Mucosa of stomach (tissue), 1 donor: ENCODE results near the gene ZCWPW2.

Source experiments
- H3K27me3 ChIP-seq: one replicate; pipeline ENCODE4 v1.7.0; 2013; ENCODE audit warnings: mild to moderate bottlenecking, low read length; ENCODE audit not compliant: control insufficient read depth, insufficient read depth
- H3K36me3 ChIP-seq: one replicate; pipeline ENCODE4 v1.7.0; 2013; ENCODE audit warnings: low read length; ENCODE audit not compliant: control insufficient read depth, insufficient read depth
- H3K4me1 ChIP-seq: one replicate; pipeline ENCODE4 v1.7.0; 2013; ENCODE audit warnings: mild to moderate bottlenecking, low read length; ENCODE audit not compliant: control insufficient read depth, insufficient read depth
- H3K4me3 ChIP-seq: one replicate; pipeline ENCODE4 v1.7.0; 2013; ENCODE audit warnings: low read length
- H3K9ac ChIP-seq: one replicate; pipeline ENCODE4 v1.7.0; 2013; ENCODE audit warnings: mild to moderate bottlenecking, low read length, moderate library complexity
- H3K9me3 ChIP-seq: one replicate; pipeline ENCODE4 v1.7.0; 2013; ENCODE audit warnings: mild to moderate bottlenecking, low read length, moderate library complexity; ENCODE audit not compliant: control insufficient read depth
- donor health status: Pancreatic carcinoma.

ZCWPW2 gene, protein sequence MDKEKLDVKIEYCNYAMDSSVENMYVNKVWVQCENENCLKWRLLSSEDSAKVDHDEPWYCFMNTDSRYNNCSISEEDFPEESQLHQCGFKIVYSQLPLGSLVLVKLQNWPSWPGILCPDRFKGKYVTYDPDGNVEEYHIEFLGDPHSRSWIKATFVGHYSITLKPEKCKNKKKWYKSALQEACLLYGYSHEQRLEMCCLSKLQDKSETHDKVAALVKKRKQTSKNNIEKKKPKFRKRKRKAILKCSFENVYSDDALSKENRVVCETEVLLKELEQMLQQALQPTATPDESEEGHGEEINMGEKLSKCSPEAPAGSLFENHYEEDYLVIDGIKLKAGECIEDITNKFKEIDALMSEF

GRCh38 chr3:28348629-28349468, at the start of gene ZCWPW2, which contains the start of gene AZI2:
Gene ZCWPW2 (plus strand): TSS chr3:28348721. CDS start chr3:28413069, 64,348 bp downstream.
Gene AZI2 (minus strand): TSS chr3:28348824. CDS start chr3:28340617, 8,207 bp downstream.
- Histone ChIP-seq H3K4me1 (peaks cover 9% of the 10 kb centered on the region), H3K4me3 (peak within 1 kb of the TSS; percentile 92), H3K9me3 (no peaks in the 10 kb centered on the region), H3K27me3 (no peaks in the 10 kb centered on the region), H3K9ac (peak within 1 kb of the TSS; percentile 98), H3K36me3 (no peaks in the 10 kb centered on the region)

GRCh38 chr3:28299705-28300104, 48.8 kb upstream of the ZCWPW2 start:
- H3K4me3 ChIP-seq: no peak overlapping the region
- H3K36me3 ChIP-seq: no peaks in the 10 kb centered on the region
- no peaks in the 10 kb centered on the region for H3K9me3 ChIP-seq
- no peak overlapping the region for H3K9ac ChIP-seq
- no peaks in the 10 kb centered on the region for H3K27me3 ChIP-seq
- no peaks in the 10 kb centered on the region for H3K4me1 ChIP-seq

DNA sequence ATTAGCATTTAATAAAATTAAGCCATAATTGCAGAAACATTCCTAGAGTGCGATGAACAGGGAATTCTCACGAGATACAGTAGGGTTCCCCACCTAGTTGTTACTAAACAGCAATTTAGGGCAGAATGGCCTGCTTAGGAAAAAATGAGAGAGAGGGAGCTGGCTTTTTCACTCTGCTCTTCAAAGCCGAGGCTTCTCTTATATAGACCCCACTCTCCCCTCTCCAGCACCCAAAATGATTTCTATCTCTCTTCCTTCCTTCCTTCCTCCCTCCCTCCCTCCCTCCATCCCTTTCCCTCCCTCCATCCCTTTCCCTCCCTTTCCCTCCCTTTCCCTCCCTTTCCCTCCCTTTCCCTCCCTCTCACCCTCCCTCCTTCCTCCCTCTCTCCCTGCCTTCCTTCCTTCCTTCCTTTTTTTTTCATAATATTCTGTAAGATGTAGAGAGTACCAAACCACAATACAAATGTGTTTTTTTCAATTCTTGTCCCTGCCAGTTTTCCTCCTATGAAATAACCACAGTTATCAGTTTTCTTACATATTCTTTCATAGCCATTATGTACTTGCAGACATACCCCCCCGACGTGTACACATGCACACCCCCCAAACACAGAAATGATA, 48.1 kb upstream of the ZCWPW2 start:
- Histone ChIP-seq H3K9me3 (no peaks in the 10 kb centered on the region), H3K27me3 (no peaks in the 10 kb centered on the region), H3K36me3 (no peaks in the 10 kb centered on the region), H3K4me3 (no peak overlapping the region), H3K9ac (no peak overlapping the region), H3K4me1 (no peaks in the 10 kb centered on the region)

GRCh38 chr3:28301688-28302087, 46.8 kb upstream of the ZCWPW2 start:
- no peak overlapping the region for H3K4me3 ChIP-seq
- no peaks in the 10 kb centered on the region for H3K27me3 ChIP-seq
- no peak overlapping the region for H3K9ac ChIP-seq
- H3K9me3 ChIP-seq: no peaks in the 10 kb centered on the region
- no peaks in the 10 kb centered on the region for H3K4me1 ChIP-seq
- no peaks in the 10 kb centered on the region for H3K36me3 ChIP-seq

- Histone ChIP-seq H3K9ac (no peak overlapping the region), H3K27me3 (no peaks in the 10 kb centered on the region), H3K36me3 (no peaks in the 10 kb centered on the region), H3K9me3 (no peaks in the 10 kb centered on the region), H3K4me1 (no peaks in the 10 kb centered on the region), H3K4me3 (no peak overlapping the region)
Observed at GRCh38 chr3:28308196-28308595, 40.3 kb upstream of the ZCWPW2 start.

GRCh38 chr3:28315711-28316110, 32.8 kb upstream of the ZCWPW2 start:
- Histone ChIP-seq H3K36me3 (no peaks in the 10 kb centered on the region), H3K27me3 (no peaks in the 10 kb centered on the region), H3K9ac (no peak overlapping the region), H3K4me3 (no peak overlapping the region), H3K4me1 (no peaks in the 10 kb centered on the region), H3K9me3 (no peaks in the 10 kb centered on the region)

GRCh38 chr3:28316226-28316625, 32.3 kb upstream of the ZCWPW2 start:
- no peaks in the 10 kb centered on the region for H3K9me3 ChIP-seq
- no peak overlapping the region for H3K4me3 ChIP-seq
- no peaks in the 10 kb centered on the region for H3K27me3 ChIP-seq
- no peak overlapping the region for H3K9ac ChIP-seq
- no peaks in the 10 kb centered on the region for H3K4me1 ChIP-seq
- no peaks in the 10 kb centered on the region for H3K36me3 ChIP-seq

- no peaks in the 10 kb centered on the region for H3K27me3 ChIP-seq
- no peaks in the 10 kb centered on the region for H3K9me3 ChIP-seq
- H3K36me3 ChIP-seq: no peaks in the 10 kb centered on the region
- H3K4me1 ChIP-seq: no peaks in the 10 kb centered on the region
- H3K4me3 ChIP-seq: no peak overlapping the region
- H3K9ac ChIP-seq: no peak overlapping the region
Observed at GRCh38 chr3:28317438-28318022, 31.0 kb upstream of the ZCWPW2 start.

DNA sequence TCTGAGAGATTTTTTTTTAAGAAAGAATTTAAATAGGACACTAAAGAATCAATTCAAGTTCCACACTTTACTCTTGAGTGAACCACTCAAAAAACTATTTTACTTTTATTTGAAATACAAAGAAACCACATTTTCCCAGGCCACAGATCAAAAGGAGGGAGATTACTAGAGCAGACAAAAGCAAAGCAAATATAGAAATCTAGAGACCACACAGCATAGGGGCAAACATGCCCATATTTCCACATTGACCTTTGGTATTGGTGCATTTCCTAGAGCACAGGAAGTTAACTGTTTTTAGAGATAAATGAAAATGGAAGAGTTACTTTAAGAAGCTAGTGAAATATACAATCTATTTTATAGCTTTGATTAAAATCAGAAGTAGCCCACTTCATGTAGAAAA, 27.5 kb upstream of the ZCWPW2 start:
- no peaks in the 10 kb centered on the region for H3K9me3 ChIP-seq
- H3K4me3 ChIP-seq: no peak overlapping the region
- H3K9ac ChIP-seq: no peak overlapping the region
- H3K36me3 ChIP-seq: no peaks in the 10 kb centered on the region
- no peaks in the 10 kb centered on the region for H3K4me1 ChIP-seq
- no peaks in the 10 kb centered on the region for H3K27me3 ChIP-seq

DNA sequence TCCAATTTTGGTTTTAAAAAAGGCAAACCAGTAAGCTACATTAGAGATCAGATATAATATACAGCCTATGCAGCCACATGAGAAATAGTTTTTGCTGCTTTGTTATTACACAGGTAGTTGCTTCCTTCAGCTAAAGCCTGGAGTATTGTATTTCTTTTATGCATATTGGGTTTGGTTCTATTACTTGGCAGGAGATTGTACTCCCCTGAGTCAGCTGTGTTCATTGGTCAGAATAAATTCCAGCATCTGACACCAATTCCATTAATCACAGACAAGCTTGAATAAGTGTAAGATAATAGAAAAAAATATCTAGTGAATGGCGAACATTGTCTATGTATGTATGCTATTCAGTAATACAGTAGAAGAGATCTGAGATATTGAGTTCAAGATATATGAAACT, 26.1 kb upstream of the ZCWPW2 start:
- Histone ChIP-seq H3K9me3 (no peaks in the 10 kb centered on the region), H3K4me1 (no peaks in the 10 kb centered on the region), H3K9ac (no peak overlapping the region), H3K4me3 (no peak overlapping the region), H3K27me3 (no peaks in the 10 kb centered on the region), H3K36me3 (no peaks in the 10 kb centered on the region)

GRCh38 chr3:28326458-28326926, 22.0 kb upstream of the ZCWPW2 start:
- Histone ChIP-seq H3K4me1 (no peaks in the 10 kb centered on the region), H3K36me3 (no peaks in the 10 kb centered on the region), H3K27me3 (no peaks in the 10 kb centered on the region), H3K4me3 (no peak overlapping the region), H3K9me3 (no peaks in the 10 kb centered on the region), H3K9ac (no peak overlapping the region)
